ENCODE measurements around the gene MET. TPM values are rescaled to one million over a fixed set of nuclear protein-coding genes. Genes with fewer than 3 reads are reported as not detected.

MET gene
- total and polyA plus RNA-seq, 2 of the 8 experiments (the other 6 are each of a cell fraction or from before 2014, with no cell fraction given) = 3.5 to 12.9 TPM

GRCh38 chr7:116752305-116753074, 80.5 kb downstream of the MET start:
- Histone ChIP-seq H3K4me3 (ENCODE audit: extremely low read depth in 1 of 4, insufficient read depth in 2 of 4, low read depth in 3 of 4, low read length in 4 of 4) (no peak overlapping the region), H4K20me1 (replicated peaks in 1 of 2; ENCODE audit: control insufficient read depth in 1 of 2, insufficient read depth in 2 of 2, low read length in 2 of 2) (no peaks in the 10 kb centered on the region), H3K36me3 (ENCODE audit: control insufficient read depth in 2 of 4, insufficient read depth in 4 of 4, low read length in 3 of 4) (no peaks in the 10 kb centered on the region), H3K4ac (replicated peaks; ENCODE audit: insufficient read length, low read depth, low read length) (no peak overlapping the region), H4K8ac (ENCODE audit: extremely low read depth, insufficient read depth, low read length) (no peak overlapping the region), H2BK20ac (ENCODE audit: low read length) (no peak overlapping the region), H2BK5ac (ENCODE audit: low read depth, low read length) (no peak overlapping the region), H3K56ac (replicated peaks; ENCODE audit: insufficient read length, low read depth, low read length) (no peak overlapping the region), H3K23me2 (ENCODE audit: low read depth, low read length) (no peaks in the 10 kb centered on the region), H3K14ac (ENCODE audit: insufficient read length) (no peak overlapping the region), H4K91ac (replicated peaks; ENCODE audit: insufficient read length, low read length) (no peak overlapping the region), H3K9ac (replicated peaks in 1 of 4; ENCODE audit: extremely low read depth in 1 of 4, low read depth in 3 of 4, low read length in 3 of 4) (no peak overlapping the region), H3K4me2 (ENCODE audit: insufficient read depth in 1 of 2, low read depth in 2 of 2, low read length in 2 of 2) (no peak overlapping the region), H4K5ac (ENCODE audit: insufficient read length, low read depth, low read length) (no peak overlapping the region), H3K9me3 (ENCODE audit: insufficient read depth in 2 of 2, low read depth in 1 of 2, low read length in 1 of 2) (no peaks in the 10 kb centered on the region; a peak in 1 of 4 replicates), H2BK120ac (replicated peaks; ENCODE audit: low read depth, low read length) (no peak overlapping the region), H3K27me3 (replicated peaks in 1 of 4; ENCODE audit: control insufficient read depth in 3 of 4, extremely low read depth in 1 of 4, insufficient read depth in 3 of 4, low read length in 3 of 4) (no peaks in the 10 kb centered on the region), H3K23ac (ENCODE audit: insufficient read length) (no peak overlapping the region), H2BK12ac (ENCODE audit: low read depth, low read length) (no peak overlapping the region), H3K79me1 (ENCODE audit: low read depth, low read length) (no peaks in the 10 kb centered on the region), H3K4me1 (replicated peaks in 1 of 4; ENCODE audit: control insufficient read depth in 3 of 4, insufficient read depth in 4 of 4, low read length in 3 of 4) (no peaks in the 10 kb centered on the region), H2AFZ (ENCODE audit: low read length) (no peak overlapping the region), H2AK5ac (ENCODE audit: low read depth, low read length) (no peak overlapping the region), H2BK15ac (ENCODE audit: low read length) (no peak overlapping the region), H3K18ac (ENCODE audit: extremely low read depth, low read length) (no peak overlapping the region), H3K27ac (ENCODE audit: low read depth, low read length) (no peak overlapping the region), H3K79me2 (ENCODE audit: control insufficient read depth in 1 of 2, insufficient read depth in 2 of 2, low read length in 2 of 2) (no peaks in the 10 kb centered on the region)
- no peak for TF ChIP-seq KDM5A (IDR thresholded peaks at IDR 0.05; ENCODE audit: low read length)
- no peak for TF ChIP-seq FOSL1 (IDR thresholded peaks at IDR 0.05; ENCODE audit: insufficient read depth, low read depth, low read length)
- TF ChIP-seq CBX8 (IDR thresholded peaks at IDR 0.05; ENCODE audit: borderline replicate concordance, low read depth, low read length) = no peak
- no peak for TF ChIP-seq BCL11A (IDR thresholded peaks at IDR 0.05; ENCODE audit: low read depth in 2 of 2, low read length in 2 of 2)
- TF ChIP-seq CEBPB (IDR thresholded peaks at IDR 0.05; ENCODE audit: low read depth, low read length) = no peak
- no peak for TF ChIP-seq SIN3A (conservative IDR thresholded peaks at IDR 0.05 in 1 of 2, IDR thresholded peaks at IDR 0.05 in 1 of 2; ENCODE audit: low read depth in 1 of 2, low read length in 2 of 2)
- TF ChIP-seq RNF2 (IDR thresholded peaks at IDR 0.05; ENCODE audit: borderline replicate concordance, low read depth, low read length, missing control alignments, poor library complexity, severe bottlenecking) = no peak
- no peak for TF ChIP-seq TCF12 (IDR thresholded peaks at IDR 0.05; ENCODE audit: low read depth, low read length)
- no peak for TF ChIP-seq SIRT6 (IDR thresholded peaks at IDR 0.05; ENCODE audit: low read length)
- no peak for TF ChIP-seq SAP30 (IDR thresholded peaks at IDR 0.05; ENCODE audit: insufficient read depth, insufficient replicate concordance, low read length)
- ChIA-PET CTCF (ENCODE audit: partially characterized antibody) (interaction anchor here (0.7 kb wide), 1 partner anchor 24 kb away, joined by 3 read pairs; no protein-coding TSS in a partner anchor), POLR2A (ENCODE audit: partially characterized antibody) (interaction anchor here (0.6 kb wide), 1 partner anchor 35 kb away, joined by 3 read pairs; no protein-coding TSS in a partner anchor)
- FAIRE-seq (no peak), DNase-seq (ENCODE audit: low read depth in 1 of 2, low spot score in 2 of 2) (no peak)
- WGBS, 2 experiments (ENCODE audit: extremely low coverage in 1 of 2, insufficient coverage in 1 of 2, insufficient read length in 1 of 2, insufficient replicate concordance in 2 of 2, low coverage in 1 of 2, low lambda C conversion rate in 2 of 2, missing lambda C conversion rate in 1 of 2) = 91% methylated on average over 9 of the region's 9 CpGs; no CpG with 5 or more reads in 1 of the 2 experiments
